Fibroblast of pulmonary artery (primary cell): ENCODE results near the gene LYPD5.

Experiments
- DNase-seq: peaks from one replicate; pipeline ENCODE4 v3.0.0-alpha.2; 2010; ENCODE audit warnings: low read depth
- H3K4me3 ChIP-seq: replicated peaks from 2 replicates; pipeline ENCODE4 v1.5.1; 2011; ENCODE audit warnings: low read depth, mild to moderate bottlenecking, control low read depth, low read length, moderate library complexity
- TF ChIP-seq, protein P1 (sequence below): IDR thresholded peaks from 2 replicates; pipeline ENCODE4 v1.5.1; 2011; ENCODE audit warnings: mild to moderate bottlenecking, control low read depth, low read length, inconsistent platforms; ENCODE audit errors: missing control alignments

LYPD5 gene

DNA sequence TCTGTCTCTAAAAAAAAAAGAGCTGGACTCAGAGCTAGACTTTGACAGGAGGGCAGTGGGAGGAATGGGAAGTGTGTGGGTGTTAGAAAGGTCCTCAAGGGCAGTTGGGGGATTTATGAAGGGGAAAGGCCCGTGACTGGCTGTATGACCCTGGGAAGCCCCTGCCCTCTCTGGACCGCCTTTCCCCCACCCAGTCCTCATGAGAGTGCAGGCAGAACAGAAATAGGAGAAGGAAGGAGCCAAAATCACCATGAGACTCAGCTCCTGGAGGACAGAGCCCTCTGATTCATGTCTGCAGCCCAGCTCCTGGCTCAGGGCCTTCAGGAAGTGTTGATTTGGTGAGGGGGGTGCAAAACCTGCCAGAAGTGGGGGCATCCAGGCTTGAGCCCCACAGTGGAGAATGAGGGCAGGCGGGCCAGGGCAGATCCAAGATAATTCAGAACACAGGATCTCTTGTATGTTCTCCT, 38.7 kb downstream of the LYPD5 start:
- TF ChIP-seq, protein P1, sequence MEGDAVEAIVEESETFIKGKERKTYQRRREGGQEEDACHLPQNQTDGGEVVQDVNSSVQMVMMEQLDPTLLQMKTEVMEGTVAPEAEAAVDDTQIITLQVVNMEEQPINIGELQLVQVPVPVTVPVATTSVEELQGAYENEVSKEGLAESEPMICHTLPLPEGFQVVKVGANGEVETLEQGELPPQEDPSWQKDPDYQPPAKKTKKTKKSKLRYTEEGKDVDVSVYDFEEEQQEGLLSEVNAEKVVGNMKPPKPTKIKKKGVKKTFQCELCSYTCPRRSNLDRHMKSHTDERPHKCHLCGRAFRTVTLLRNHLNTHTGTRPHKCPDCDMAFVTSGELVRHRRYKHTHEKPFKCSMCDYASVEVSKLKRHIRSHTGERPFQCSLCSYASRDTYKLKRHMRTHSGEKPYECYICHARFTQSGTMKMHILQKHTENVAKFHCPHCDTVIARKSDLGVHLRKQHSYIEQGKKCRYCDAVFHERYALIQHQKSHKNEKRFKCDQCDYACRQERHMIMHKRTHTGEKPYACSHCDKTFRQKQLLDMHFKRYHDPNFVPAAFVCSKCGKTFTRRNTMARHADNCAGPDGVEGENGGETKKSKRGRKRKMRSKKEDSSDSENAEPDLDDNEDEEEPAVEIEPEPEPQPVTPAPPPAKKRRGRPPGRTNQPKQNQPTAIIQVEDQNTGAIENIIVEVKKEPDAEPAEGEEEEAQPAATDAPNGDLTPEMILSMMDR, result no peak
- H3K4me3 ChIP-seq, result no peak overlapping the region
- no peak for DNase-seq

- no peak for DNase-seq
- TF ChIP-seq, protein P1, result no peak
- H3K4me3 ChIP-seq, result no peak overlapping the region
Observed at GRCh38 chr19:43762814-43763213, 39.4 kb downstream of the LYPD5 start.

DNA sequence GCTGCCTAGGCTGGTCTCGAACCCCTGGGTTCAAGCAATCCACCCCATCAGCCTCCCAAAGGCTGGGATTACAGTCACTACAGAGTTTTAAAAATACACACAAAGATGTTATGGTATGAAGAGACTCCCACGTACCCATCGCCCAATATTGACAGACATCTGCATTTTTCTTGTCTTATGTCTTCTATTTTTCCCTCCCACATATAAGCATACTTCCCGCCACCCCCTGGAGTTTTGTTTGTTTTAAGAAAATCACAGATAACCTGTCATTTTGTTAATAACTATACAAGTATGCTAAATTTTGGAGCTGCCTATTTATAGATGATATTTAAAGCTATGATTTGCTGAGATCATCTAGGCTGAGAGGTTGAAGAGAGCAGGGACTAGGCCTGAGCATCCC, 41.3 kb downstream of the LYPD5 start:
- no peak overlapping the region for H3K4me3 ChIP-seq
- no peak for DNase-seq
- TF ChIP-seq, protein P1, result no peak

- TF ChIP-seq, protein P1, result peak; percentile 54
- DNase-seq, result no peak
- H3K4me3 ChIP-seq, result no peak overlapping the region
Observed at GRCh38 chr19:43759515-43759914, 42.7 kb downstream of the LYPD5 start.

GRCh38 chr19:43755256-43755801, 46.9 kb downstream of the LYPD5 start:
- peak overlapping the region; percentile 85 for H3K4me3 ChIP-seq
- DNase-seq, result peak; percentile 78
- TF ChIP-seq, protein P1, result no peak

GRCh38 chr19:43754503-43755255, 47.6 kb downstream of the LYPD5 start, which contains the start of gene SMG9:
SMG9 (minus strand) TSS chr19:43754962; CDS start chr19:43750741, 4,221 bp downstream.
- TF ChIP-seq, protein P1, result no peak
- DNase-seq, result peak; percentile 98
- H3K4me3 ChIP-seq, result peak within 1 kb of the TSS; percentile 85

GRCh38 chr19:43754253-43754502, 48.1 kb downstream of the LYPD5 start:
- TF ChIP-seq, protein P1, result no peak
- DNase-seq, result no peak
- H3K4me3 ChIP-seq, result peak overlapping the region; percentile 85
